Ectodermal cell (in vitro differentiated cells): Measurements from ENCODE around the gene RTRAF.
A peak's percentile ranks its signal among the peaks of the same experiment; 100 is the strongest.

Experiments used
- H3K27ac ChIP-seq: 2 replicates; pipeline ENCODE4 v1.7.0; 2013; ENCODE audit warnings: mild to moderate bottlenecking, low read depth, low read length; ENCODE audit not compliant: insufficient read depth, poor library complexity, severe bottlenecking
- H3K27me3 ChIP-seq: 2 replicates; pipeline ENCODE4 v1.7.0; 2013; ENCODE audit warnings: mild to moderate bottlenecking, low read length; ENCODE audit not compliant: insufficient read depth, control insufficient read depth, poor library complexity, severe bottlenecking
- H3K36me3 ChIP-seq: one replicate; pipeline ENCODE4 v1.7.0; 2013; ENCODE audit warnings: low read length; ENCODE audit not compliant: control insufficient read depth, insufficient read depth
- H3K4me1 ChIP-seq: one replicate; pipeline ENCODE4 v1.7.0; 2013; ENCODE audit warnings: low read length; ENCODE audit not compliant: control insufficient read depth, insufficient read depth
- H3K4me3 ChIP-seq: 2 replicates; pipeline ENCODE4 v1.7.0; 2013; ENCODE audit warnings: low read depth, low read length, control low read depth; ENCODE audit not compliant: insufficient read depth
- H3K9me3 ChIP-seq: 2 replicates; pipeline ENCODE4 v1.7.0; 2013; ENCODE audit warnings: mild to moderate bottlenecking, low read length, moderate library complexity; ENCODE audit not compliant: control insufficient read depth
- WGBS, 2 experiments: methylation state at CpG; one replicate each; pipeline ENCODE4 v1.1.7; 2013; ENCODE audit warnings: missing lambda C conversion rate in 2 of 2; 5-methylcytosine and 5-hydroxymethylcytosine counted together

Gene RTRAF

DNA sequence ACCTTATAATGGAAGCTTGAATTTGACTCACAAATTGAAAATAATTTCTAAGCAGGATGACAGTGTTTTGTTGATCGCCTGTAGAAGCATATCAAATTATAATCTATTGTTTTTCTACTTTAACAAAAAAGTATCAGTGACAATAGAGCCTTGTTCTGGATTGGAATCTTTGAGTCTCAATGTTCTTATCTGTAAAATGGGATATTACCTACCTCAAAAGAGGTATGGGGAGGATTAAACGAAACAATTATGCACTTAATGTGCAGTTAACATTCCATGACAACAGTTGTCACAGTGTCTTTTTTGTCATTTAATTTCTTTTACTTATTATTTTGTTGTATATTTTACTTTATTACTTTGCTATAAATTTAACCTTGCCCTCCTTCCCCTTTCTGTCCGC is 1.1 kb downstream of the RTRAF start:
- Histone ChIP-seq H3K4me3 (peak overlapping the region; percentile 87), H3K9me3 (no peaks in the 10 kb centered on the region), H3K36me3 (peaks cover 14% of the 10 kb centered on the region), H3K27me3 (no peaks in the 10 kb centered on the region), H3K4me1 (peaks cover 3% of the 10 kb centered on the region), H3K27ac (no peak overlapping the region)
- 20% methylated on average over 1 of the region's 3 CpGs; no CpG with 5 or more reads in 1 of the 2 experiments for WGBS, 2 experiments

DNA sequence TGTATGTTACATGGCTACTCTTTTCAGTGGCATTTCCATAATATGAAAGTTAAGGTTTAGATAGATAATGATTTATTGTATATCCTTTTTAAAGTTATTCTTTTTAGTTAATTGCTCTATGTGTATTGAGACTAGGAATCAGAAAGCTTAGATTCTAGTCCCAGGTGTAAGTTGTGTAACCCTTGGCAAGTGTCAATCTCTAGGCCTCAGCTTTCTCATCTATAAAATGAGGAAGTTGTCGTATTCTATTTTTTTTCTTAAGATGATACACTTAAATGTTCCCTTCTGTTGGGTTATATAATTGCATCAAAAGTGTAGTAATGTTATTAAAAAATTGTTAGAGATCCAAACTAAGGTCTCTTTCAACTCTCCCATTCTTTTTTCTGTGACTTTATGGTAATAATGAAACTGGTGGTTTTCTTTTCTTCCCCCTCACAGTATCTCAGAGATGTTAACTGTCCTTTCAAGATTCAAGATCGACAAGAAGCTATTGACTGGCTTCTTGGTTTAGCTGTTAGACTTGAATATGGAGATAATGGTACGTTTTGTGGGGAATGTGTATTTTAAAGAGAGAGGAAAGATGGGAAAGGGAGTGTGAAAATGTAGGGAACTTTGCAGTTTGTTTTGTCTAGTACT is 4.1 kb downstream of the RTRAF start:
- WGBS, 2 experiments, result 86 to 90% methylated on average over 2 of the region's 3 CpGs
- Histone ChIP-seq H3K4me3 (no peak overlapping the region), H3K36me3 (peaks cover 16% of the 10 kb centered on the region)

DNA sequence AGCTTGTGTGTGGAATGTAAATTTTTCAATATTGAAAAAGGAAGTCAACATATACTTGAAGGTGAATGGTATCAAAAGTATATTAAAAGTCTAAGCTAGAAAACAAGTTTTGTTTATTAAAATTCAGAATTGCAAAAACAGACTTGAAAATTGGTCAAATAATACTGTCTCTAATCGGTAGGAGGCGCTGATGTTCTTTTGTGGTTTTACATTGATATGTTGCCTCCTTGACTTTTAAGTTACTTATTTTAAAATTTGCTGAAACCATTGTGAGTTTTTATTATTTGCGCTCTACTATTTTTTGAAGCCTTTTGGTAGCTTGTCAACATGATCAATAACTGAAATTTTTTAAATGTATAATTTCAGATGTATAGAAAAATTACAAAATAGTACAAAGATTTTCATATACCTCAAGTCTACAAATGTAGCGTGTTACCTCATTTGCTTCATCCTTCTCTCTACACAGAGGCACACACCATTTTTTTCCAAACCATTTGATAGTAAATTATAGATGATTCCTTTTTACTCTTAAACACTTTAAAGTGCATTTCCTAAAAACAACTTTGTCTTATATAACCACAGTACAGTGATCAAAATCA is 6.9 kb downstream of the RTRAF start:
- H3K4me1 ChIP-seq, result no peaks in the 10 kb centered on the region
- H3K36me3 ChIP-seq, result peaks cover 18% of the 10 kb centered on the region
- no peak overlapping the region for H3K4me3 ChIP-seq
- H3K27ac ChIP-seq, result no peak overlapping the region
- 37 to 74% methylated on average over 2 to 4 of the region's 4 CpGs for WGBS, 2 experiments
- no peaks in the 10 kb centered on the region for H3K27me3 ChIP-seq
- H3K9me3 ChIP-seq, result no peaks in the 10 kb centered on the region

More for the DNA sequence above, 4.1 kb downstream of the RTRAF start:
- H3K9me3 ChIP-seq, result no peaks in the 10 kb centered on the region
- H3K27me3 ChIP-seq, result no peaks in the 10 kb centered on the region
- H3K4me1 ChIP-seq, result peaks cover 3% of the 10 kb centered on the region
- no peak overlapping the region for H3K27ac ChIP-seq

DNA sequence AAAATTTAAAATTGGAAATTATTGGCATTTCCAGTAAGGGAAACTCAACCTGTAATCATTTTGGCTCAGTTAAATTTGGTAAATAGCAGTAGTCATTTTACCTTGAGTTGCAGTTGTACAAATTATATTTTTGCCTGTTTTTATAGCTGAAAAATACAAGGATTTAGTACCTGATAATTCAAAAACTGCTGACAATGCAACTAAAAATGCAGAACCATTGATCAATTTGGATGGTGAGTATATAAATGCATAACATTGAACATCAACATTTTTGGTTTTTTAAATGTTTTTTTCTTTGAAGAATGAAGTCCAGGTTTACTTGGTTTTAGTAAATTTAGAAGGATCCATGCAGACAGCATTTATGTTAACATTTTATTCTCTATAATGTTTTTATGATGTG is 9.0 kb downstream of the RTRAF start:
- H3K27ac ChIP-seq, result no peak overlapping the region
- no peak overlapping the region for H3K4me3 ChIP-seq
- H3K4me1 ChIP-seq, result no peaks in the 10 kb centered on the region
- H3K9me3 ChIP-seq, result no peaks in the 10 kb centered on the region
- H3K36me3 ChIP-seq, result peaks cover 19% of the 10 kb centered on the region
- no peaks in the 10 kb centered on the region for H3K27me3 ChIP-seq

DNA sequence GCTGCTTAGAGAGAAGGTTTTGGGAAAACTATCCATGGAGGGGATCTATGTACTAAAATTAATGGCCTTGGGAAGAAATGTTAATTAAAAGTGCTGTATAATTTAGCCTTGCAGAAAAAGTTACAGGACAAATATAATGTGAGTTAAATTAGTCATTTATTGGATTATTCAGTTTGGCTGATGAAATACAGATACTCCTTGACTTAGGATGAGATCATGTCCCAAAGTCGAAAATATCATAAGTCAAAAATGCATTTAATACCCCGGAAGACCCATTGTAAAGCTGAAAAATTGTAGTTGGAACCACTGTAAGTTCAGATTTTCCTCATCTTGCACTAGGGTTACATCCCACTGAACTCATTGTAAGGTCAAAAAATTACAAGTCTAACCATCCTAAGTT is 9.7 kb downstream of the RTRAF start:
- WGBS, 2 experiments, result 90 to 100% methylated on average over 2 of the region's 2 CpGs
- no peaks in the 10 kb centered on the region for H3K4me1 ChIP-seq
- no peaks in the 10 kb centered on the region for H3K9me3 ChIP-seq
- H3K4me3 ChIP-seq, result no peak overlapping the region
- no peaks in the 10 kb centered on the region for H3K27me3 ChIP-seq
- no peak overlapping the region for H3K27ac ChIP-seq
- peaks cover 21% of the 10 kb centered on the region for H3K36me3 ChIP-seq

DNA sequence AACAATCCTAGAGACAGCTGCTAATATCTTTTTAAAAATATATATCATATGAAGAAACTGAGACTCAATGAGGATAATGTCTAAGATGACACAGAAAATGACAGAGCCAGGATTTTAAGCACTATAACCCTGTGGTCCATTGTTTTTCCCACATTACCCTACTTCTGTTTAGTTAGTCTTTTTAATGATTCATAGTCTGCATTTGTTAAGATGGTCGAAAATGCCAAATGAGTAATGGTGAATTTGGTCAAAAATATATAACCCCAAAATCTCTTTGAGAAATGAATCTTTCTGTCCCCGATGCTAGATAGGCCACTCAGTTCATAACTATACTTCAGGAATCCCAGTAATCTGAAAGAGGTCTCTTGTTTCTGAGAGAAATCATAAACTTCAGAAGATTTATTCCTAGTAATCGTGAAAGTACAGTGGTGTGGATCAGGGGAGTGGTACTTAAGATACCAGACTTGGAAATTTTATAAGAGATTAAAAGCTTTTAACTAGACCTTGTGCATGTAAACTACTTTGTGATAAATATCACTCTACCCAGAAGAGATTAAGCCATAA is 10.8 kb downstream of the RTRAF start:
- Histone ChIP-seq H3K4me1 (no peaks in the 10 kb centered on the region), H3K27ac (no peak overlapping the region), H3K9me3 (no peaks in the 10 kb centered on the region), H3K36me3 (peaks cover 28% of the 10 kb centered on the region), H3K27me3 (no peaks in the 10 kb centered on the region), H3K4me3 (no peak overlapping the region)
- 95 to 96% methylated on average over 2 of the region's 3 CpGs for WGBS, 2 experiments

DNA sequence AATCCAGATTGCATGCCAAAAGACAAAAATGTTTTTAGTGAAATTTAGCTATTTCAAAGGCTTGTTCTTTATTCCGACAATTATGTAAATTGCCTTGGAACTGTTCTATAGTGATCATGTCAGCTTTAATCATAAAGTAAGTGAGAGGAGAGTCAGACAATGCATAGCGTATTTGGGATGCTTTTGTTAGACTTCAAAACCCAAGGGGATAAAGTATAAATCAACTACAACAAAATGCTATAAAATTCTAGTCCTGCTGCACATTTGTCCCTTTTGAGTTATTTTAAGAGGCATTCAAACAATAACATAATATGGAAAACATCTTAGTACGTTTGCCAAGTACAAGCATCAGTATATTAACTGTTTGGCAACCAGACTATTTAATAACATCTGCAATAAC is 11.3 kb downstream of the RTRAF start:
- Histone ChIP-seq H3K4me1 (no peaks in the 10 kb centered on the region), H3K36me3 (peaks cover 34% of the 10 kb centered on the region), H3K9me3 (no peaks in the 10 kb centered on the region), H3K27ac (no peak overlapping the region), H3K4me3 (no peak overlapping the region), H3K27me3 (no peaks in the 10 kb centered on the region)
- 95 to 100% methylated on average over 2 to 3 of the region's 3 CpGs for WGBS, 2 experiments

DNA sequence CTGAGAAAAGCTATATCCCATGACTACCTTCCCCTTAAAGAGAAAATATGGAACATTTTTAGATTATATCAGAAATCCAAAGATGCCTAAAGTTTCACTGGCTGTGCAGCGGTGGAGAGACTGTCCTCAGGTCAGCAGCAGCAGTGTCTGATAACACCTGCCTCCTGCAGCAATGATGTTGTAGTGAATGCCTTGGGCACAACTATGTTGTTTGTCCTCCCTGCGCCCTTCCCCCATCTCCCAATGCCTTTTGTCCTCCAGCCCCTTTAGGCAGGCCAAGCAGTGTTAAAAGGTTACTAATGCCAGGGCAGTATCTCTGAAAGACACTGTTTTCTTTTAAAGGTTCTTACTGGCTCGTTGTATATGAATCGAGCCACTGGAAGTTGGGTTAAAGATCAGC is 13.2 kb downstream of the RTRAF start:
- peaks cover 44% of the 10 kb centered on the region for H3K36me3 ChIP-seq

DNA sequence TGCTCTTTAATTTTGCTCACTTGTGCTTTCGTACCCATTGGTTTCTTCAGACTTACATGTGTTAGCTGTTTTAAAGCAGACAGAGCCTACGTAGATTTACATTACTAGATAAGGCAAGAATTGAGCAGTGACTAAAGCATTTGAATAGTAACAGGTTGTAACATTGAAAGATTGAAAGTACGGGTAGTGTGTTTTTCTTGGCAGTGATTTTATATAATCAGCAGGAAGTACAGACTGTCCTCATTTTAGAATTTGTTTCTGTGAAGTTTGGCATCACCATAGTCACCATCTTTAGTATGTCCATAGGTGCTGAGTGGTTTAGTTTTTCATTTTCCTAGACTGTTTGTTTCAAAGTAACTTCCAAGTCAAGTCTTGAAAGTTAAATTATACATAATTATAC is 14.0 kb downstream of the RTRAF start:
- no peak overlapping the region for H3K4me3 ChIP-seq
- H3K27ac ChIP-seq, result no peak overlapping the region
- no peaks in the 10 kb centered on the region for H3K4me1 ChIP-seq
- WGBS, 2 experiments, result 96 to 100% methylated on average over 3 of the region's 3 CpGs
- H3K9me3 ChIP-seq, result no peaks in the 10 kb centered on the region
- H3K27me3 ChIP-seq, result no peaks in the 10 kb centered on the region
- H3K36me3 ChIP-seq, result peaks cover 43% of the 10 kb centered on the region

More for the DNA sequence above, 13.2 kb downstream of the RTRAF start:
- no peak overlapping the region for H3K27ac ChIP-seq
- H3K27me3 ChIP-seq, result no peaks in the 10 kb centered on the region
- 89 to 92% methylated on average over 2 to 4 of the region's 4 CpGs for WGBS, 2 experiments
- no peaks in the 10 kb centered on the region for H3K9me3 ChIP-seq
- no peak overlapping the region for H3K4me3 ChIP-seq
- H3K4me1 ChIP-seq, result no peaks in the 10 kb centered on the region

DNA sequence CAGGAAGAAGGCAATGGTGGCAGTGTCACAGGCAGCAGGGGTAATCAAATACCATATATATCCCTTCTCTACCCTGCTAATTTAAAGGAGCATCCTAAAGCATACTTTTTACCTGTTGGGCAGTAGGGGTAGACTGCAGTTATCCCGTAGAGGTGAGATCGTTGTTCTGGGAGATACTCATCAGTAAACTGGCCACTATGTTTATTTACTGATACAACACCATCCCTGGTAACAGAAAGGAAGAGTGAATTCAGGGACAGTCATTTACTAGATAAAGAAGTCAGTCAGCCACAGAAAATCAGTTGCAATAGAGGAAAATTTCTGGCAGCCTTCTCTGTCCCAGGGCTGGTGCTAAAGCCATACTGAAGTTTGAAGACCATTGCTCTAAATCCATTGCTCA is 16.3 kb downstream of the RTRAF start:
- Histone ChIP-seq H3K36me3 (peaks cover 42% of the 10 kb centered on the region), H3K4me3 (no peak overlapping the region), H3K27ac (no peak overlapping the region), H3K27me3 (no peaks in the 10 kb centered on the region), H3K4me1 (no peaks in the 10 kb centered on the region), H3K9me3 (no peaks in the 10 kb centered on the region)
- 93 to 100% methylated on average over 2 of the region's 2 CpGs for WGBS, 2 experiments
